HG03039 (cell line): ENCODE measurements around the gene MAL.

Experiments used
- ATAC-seq: cut with Tn5 transposase; IDR thresholded peaks from one replicate; pipeline ENCODE4 v1.9.1; 2021; ENCODE audit warnings: mild to moderate bottlenecking, moderate library complexity; ENCODE audit not compliant: unreplicated experiment

Gene MAL

DNA sequence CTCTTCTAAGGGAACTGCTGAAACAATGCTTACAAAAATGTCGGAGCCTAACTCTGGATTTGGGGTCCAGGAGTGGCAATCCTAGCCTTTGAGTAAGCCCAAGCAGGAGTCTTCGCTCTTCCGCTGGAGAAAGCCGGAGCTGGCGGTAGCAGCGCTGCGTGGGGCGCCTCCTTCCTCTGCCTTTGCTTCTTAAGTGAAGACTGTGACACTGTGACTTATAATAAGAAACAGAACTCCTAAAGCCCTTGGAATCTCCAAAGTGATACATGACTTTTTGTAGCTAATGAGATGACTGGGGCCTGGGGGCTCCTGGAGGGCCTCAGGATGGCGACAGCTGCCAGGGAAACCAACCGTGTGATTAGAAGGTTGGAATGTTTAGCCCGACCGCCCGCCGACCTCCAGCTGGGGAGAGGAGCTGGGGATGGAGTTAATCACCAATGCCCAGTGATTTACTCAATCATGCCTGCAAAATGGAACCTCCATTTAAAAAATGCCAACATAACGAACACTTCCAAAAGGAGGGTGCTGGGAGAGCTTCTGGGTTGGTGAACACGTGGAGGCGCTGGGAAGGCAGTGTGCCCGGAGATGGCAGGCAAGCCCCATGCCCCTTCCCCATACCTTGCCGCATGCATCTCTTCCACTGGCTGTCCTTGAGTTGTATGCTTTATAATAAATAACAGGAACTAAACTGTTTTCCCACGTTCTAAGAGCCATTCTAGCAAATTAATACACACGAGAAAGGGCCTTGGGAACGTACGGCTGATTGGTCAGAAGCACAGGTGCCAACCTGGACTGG, 29.0 kb upstream of the MAL start:
- ATAC-seq = no peak

DNA sequence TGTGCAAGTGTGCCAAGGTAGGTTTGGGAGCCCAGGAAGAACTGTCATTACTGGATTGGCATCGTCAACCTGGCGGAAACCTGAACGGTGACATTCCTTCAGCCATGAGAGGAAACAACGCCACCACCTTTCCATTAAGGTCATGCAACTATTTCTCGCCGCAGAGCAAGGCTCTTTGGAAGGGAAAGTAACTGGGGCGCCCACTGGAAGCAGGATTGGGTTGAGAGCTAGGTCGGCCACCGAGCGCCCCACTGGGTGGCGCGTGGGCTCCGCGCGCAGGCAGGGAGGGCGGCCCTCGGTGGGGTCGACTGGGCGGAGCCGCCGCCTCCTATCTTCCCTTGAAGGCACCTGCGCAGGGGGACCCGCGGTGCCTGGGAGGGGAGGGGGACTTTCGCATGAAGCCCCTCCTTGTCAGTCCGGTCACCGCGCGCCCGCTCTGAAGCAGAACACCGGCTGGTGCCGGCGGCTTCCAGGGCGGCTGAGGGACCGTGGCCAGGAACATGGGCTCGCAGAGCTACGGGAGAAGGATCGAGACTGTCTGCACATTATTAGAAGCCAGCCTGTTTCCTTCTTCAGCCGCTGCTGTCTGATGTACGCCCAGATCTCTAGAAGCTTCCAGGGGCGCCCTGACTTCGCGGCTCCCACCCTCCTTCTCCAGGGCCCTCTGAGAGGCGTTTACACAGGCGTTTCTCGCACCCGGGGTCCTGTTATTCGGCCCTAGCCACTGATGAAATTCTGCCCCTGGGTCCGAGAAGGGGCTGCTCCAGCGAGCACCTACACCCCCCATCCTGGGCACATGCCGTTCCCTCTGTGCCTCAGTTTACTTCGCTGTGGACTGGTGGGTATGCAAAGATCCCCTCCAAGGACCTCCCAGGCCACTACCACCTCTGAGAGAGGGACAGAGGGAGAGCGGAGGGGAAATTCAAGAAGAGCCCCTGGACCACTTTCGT, 27.3 kb upstream of the MAL start:
- ATAC-seq = no peak

GRCh38 chr2:94999431-94999883, 26.1 kb upstream of the MAL start:
- ATAC-seq = no peak

GRCh38 chr2:95001051-95001562, 24.4 kb upstream of the MAL start:
- ATAC-seq = no peak

GRCh38 chr2:95001701-95002100, 23.8 kb upstream of the MAL start:
- ATAC-seq = no peak

DNA sequence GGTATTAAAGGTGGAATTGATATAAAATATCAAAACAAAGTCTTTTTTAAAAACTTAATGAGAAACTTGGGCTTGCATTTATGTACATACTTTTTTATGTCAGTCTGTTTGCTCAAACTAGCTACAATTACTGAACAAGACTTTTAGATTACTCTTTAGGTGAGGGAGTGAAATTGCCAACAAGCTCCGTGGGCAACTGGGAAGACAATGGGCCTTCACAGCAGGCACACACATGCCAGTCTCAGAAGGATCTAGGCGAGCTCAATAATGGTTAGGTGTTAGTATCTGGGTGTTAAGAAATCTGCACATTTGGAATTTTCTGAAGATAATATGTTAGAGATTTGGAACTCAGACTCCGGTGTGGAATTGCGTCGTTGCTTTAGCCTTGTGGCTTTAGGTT, 23.0 kb upstream of the MAL start:
- no peak for ATAC-seq

GRCh38 chr2:95004287-95004686, 21.2 kb upstream of the MAL start:
- no peak for ATAC-seq

DNA sequence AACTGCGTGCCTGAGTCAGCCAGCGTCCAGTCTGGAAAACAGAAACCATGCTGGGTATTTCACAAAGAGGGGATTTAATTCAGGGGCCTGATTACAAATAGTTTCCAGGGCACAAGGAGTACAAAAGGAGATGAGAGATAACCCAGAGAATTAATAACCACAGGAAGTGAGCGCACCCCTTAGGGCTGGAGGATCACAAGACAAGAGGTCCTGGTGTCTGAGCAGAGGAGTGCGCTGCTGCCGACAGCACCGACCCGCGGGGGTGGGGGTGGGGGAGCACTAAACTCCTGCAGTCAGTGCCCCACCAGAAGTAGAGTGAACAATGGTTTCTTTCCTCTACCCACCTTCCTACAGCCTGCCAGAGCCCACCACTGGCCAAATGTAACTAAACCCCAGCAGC, 20.8 kb upstream of the MAL start:
- no peak for ATAC-seq

GRCh38 chr2:95005726-95006125, 19.8 kb upstream of the MAL start:
- no peak for ATAC-seq

GRCh38 chr2:95006588-95006987, 18.9 kb upstream of the MAL start:
- no peak for ATAC-seq

- no peak for ATAC-seq
Observed at GRCh38 chr2:95007031-95007609, 18.4 kb upstream of the MAL start.

DNA sequence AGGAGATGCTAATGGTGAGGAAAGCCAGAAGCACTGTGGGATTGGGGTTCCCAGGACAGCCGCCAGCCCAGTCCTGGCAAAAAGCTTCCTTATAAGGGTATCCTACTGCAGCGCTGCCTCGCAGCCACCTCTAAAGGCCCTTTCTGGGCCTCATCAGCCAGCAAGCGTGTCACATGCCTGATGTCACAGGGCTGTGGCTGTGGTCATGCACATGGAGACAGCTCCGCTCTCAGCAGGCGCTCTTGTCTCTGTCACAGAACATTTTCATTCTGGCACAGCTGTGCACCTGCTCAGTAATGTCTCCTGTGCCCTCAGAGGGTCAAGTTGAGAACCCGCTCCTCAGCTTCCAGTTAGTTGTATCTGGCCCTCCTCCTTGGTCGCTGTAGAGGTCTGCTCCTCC, 17.7 kb upstream of the MAL start:
- no peak for ATAC-seq

DNA sequence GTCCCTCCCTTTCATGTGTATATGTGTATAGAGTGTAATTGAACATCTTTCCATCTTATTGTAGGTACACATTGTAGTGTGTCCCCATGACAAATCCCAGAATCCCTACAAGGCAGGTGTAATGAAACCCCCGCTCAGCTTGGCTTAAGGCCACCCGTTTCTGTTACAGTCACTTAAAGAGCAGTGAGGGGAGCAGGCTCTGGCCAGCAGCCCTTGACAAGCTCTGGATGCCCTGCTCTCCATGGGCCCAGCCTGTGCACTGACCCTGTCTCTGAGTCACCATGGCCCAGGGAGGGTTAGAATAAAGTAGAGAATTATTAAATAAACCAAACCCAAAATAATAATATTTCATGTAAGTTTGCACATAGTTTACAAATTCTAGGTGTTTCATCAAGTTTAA, 17.2 kb upstream of the MAL start:
- no peak for ATAC-seq

GRCh38 chr2:95008996-95009395, 16.5 kb upstream of the MAL start:
- no peak for ATAC-seq

GRCh38 chr2:95009412-95009811, 16.1 kb upstream of the MAL start:
- no peak for ATAC-seq

GRCh38 chr2:95010126-95010525, 15.4 kb upstream of the MAL start:
- no peak for ATAC-seq

- ATAC-seq = no peak
Observed at GRCh38 chr2:95010718-95011117, 14.8 kb upstream of the MAL start.

GRCh38 chr2:95012881-95013550, 12.5 kb upstream of the MAL start:
- peak; percentile 72 for ATAC-seq

DNA sequence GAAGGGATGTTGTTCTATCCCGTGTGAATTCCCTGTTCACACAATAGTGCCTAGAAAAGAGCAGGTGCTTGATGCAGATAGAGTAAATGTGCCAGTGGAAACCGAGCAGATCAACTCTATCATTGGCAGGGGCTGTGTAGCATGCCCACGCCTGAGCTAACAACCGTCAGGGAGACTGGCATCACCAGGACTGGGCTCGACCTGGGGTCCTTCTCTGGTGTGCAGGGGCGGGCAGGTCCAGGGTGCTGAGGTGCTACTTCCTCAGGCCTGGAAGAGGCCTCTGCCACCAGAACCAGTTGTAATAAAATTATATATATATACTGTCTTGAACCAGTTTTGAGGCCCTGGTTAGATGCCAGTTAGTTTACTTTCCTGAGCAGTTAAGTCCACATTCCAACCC, 11.8 kb upstream of the MAL start:
- no peak for ATAC-seq

GRCh38 chr2:95014126-95014708, 11.3 kb upstream of the MAL start:
- no peak for ATAC-seq
